ENCODE data around the gene PITRM1.

PITRM1 gene

GRCh38 chr10:3126249-3126648, 46.3 kb downstream of the PITRM1 start:
- Histone ChIP-seq H3K27me3 (ENCODE audit: low read depth, low read length) (no peaks in the 10 kb centered on the region), H3K27ac (ENCODE audit: low read length) (no peak overlapping the region), H3K36me3 (ENCODE audit: control insufficient read depth in 1 of 2, insufficient read depth in 2 of 2, low read length in 2 of 2) (peaks cover 6 to 27% of the 10 kb centered on the region in 2 donors), H3K4me1 (ENCODE audit: control insufficient read depth in 1 of 2, insufficient read depth in 2 of 2, low read length in 2 of 2) (peaks cover 0 to 7% of the 10 kb centered on the region in 2 donors), H3K4me3 (ENCODE audit: low read depth in 1 of 2, low read length in 2 of 2) (no peak overlapping the region), H3K9me3 (ENCODE audit: control insufficient read depth in 1 of 2, low read length in 2 of 2) (no peaks in the 10 kb centered on the region)

GRCh38 chr10:3125527-3126170, 46.9 kb downstream of the PITRM1 start:
- Histone ChIP-seq H3K27me3 (ENCODE audit: low read depth, low read length) (no peaks in the 10 kb centered on the region), H3K36me3 (ENCODE audit: control insufficient read depth in 1 of 2, insufficient read depth in 2 of 2, low read length in 2 of 2) (peaks cover 6 to 24% of the 10 kb centered on the region in 2 donors), H3K27ac (ENCODE audit: low read length) (no peak overlapping the region), H3K9me3 (ENCODE audit: control insufficient read depth in 1 of 2, low read length in 2 of 2) (no peaks in the 10 kb centered on the region), H3K4me3 (ENCODE audit: low read depth in 1 of 2, low read length in 2 of 2) (no peak overlapping the region), H3K4me1 (ENCODE audit: control insufficient read depth in 1 of 2, insufficient read depth in 2 of 2, low read length in 2 of 2) (peaks cover 0 to 7% of the 10 kb centered on the region in 2 donors)

GRCh38 chr10:3124412-3125175, 48.0 kb downstream of the PITRM1 start:
- Histone ChIP-seq H3K36me3 (ENCODE audit: control insufficient read depth in 1 of 2, insufficient read depth in 2 of 2, low read length in 2 of 2) (peaks cover 0 to 21% of the 10 kb centered on the region in 2 donors), H3K4me3 (ENCODE audit: low read depth in 1 of 2, low read length in 2 of 2) (no peak overlapping the region), H3K27ac (ENCODE audit: low read length) (no peak overlapping the region)

GRCh38 chr10:3123571-3124411, 48.8 kb downstream of the PITRM1 start:
- no peaks in the 10 kb centered on the region for H3K27me3 ChIP-seq (ENCODE audit: low read depth, low read length)
- no peak overlapping the region for H3K4me3 ChIP-seq (ENCODE audit: low read depth in 1 of 2, low read length in 2 of 2)
- H3K27ac ChIP-seq (ENCODE audit: low read length): no peak overlapping the region
- no peaks in the 10 kb centered on the region for H3K9me3 ChIP-seq (ENCODE audit: control insufficient read depth in 1 of 2, low read length in 2 of 2)
- peaks cover 0 to 7% of the 10 kb centered on the region in 2 donors for H3K4me1 ChIP-seq (ENCODE audit: control insufficient read depth in 1 of 2, insufficient read depth in 2 of 2, low read length in 2 of 2)
- peaks cover 0 to 25% of the 10 kb centered on the region in 2 donors for H3K36me3 ChIP-seq (ENCODE audit: control insufficient read depth in 1 of 2, insufficient read depth in 2 of 2, low read length in 2 of 2)

More at GRCh38 chr10:3124412-3125175, 48.0 kb downstream of the PITRM1 start:
- Histone ChIP-seq H3K9me3 (ENCODE audit: control insufficient read depth in 1 of 2, low read length in 2 of 2) (no peaks in the 10 kb centered on the region), H3K4me1 (ENCODE audit: control insufficient read depth in 1 of 2, insufficient read depth in 2 of 2, low read length in 2 of 2) (peaks cover 0 to 7% of the 10 kb centered on the region in 2 donors), H3K27me3 (ENCODE audit: low read depth, low read length) (no peaks in the 10 kb centered on the region)

GRCh38 chr10:3122486-3123205, 49.9 kb downstream of the PITRM1 start:
- Histone ChIP-seq H3K27ac (ENCODE audit: low read length) (no peak overlapping the region), H3K36me3 (ENCODE audit: control insufficient read depth in 1 of 2, insufficient read depth in 2 of 2, low read length in 2 of 2) (peaks cover 0 to 32% of the 10 kb centered on the region in 2 donors), H3K4me3 (ENCODE audit: low read depth in 1 of 2, low read length in 2 of 2) (no peak overlapping the region), H3K9me3 (ENCODE audit: control insufficient read depth in 1 of 2, low read length in 2 of 2) (no peaks in the 10 kb centered on the region), H3K4me1 (ENCODE audit: control insufficient read depth in 1 of 2, insufficient read depth in 2 of 2, low read length in 2 of 2) (peaks cover 0 to 7% of the 10 kb centered on the region in 2 donors), H3K27me3 (ENCODE audit: low read depth, low read length) (no peaks in the 10 kb centered on the region)

GRCh38 chr10:3122034-3122433, 50.5 kb downstream of the PITRM1 start:
- H3K4me1 ChIP-seq (ENCODE audit: control insufficient read depth in 1 of 2, insufficient read depth in 2 of 2, low read length in 2 of 2): peaks cover 0 to 7% of the 10 kb centered on the region in 2 donors
- H3K36me3 ChIP-seq (ENCODE audit: control insufficient read depth in 1 of 2, insufficient read depth in 2 of 2, low read length in 2 of 2): peaks cover 0 to 38% of the 10 kb centered on the region in 2 donors
- H3K27ac ChIP-seq (ENCODE audit: low read length): no peak overlapping the region
- no peaks in the 10 kb centered on the region for H3K9me3 ChIP-seq (ENCODE audit: control insufficient read depth in 1 of 2, low read length in 2 of 2)
- no peaks in the 10 kb centered on the region for H3K27me3 ChIP-seq (ENCODE audit: low read depth, low read length)
- H3K4me3 ChIP-seq (ENCODE audit: low read depth in 1 of 2, low read length in 2 of 2): no peak overlapping the region

- peaks cover 6 to 53% of the 10 kb centered on the region in 2 donors for H3K36me3 ChIP-seq (ENCODE audit: control insufficient read depth in 1 of 2, insufficient read depth in 2 of 2, low read length in 2 of 2)
- no peaks in the 10 kb centered on the region for H3K4me1 ChIP-seq (ENCODE audit: control insufficient read depth in 1 of 2, insufficient read depth in 2 of 2, low read length in 2 of 2)
- no peak overlapping the region for H3K27ac ChIP-seq (ENCODE audit: low read length)
- H3K9me3 ChIP-seq (ENCODE audit: control insufficient read depth in 1 of 2, low read length in 2 of 2): no peaks in the 10 kb centered on the region
- no peak overlapping the region for H3K4me3 ChIP-seq (ENCODE audit: low read depth in 1 of 2, low read length in 2 of 2)
- no peaks in the 10 kb centered on the region for H3K27me3 ChIP-seq (ENCODE audit: low read depth, low read length)
Measured at GRCh38 chr10:3119796-3120459, 52.7 kb downstream of the PITRM1 start.

GRCh38 chr10:3118641-3119091, 53.9 kb downstream of the PITRM1 start:
- Histone ChIP-seq H3K4me1 (ENCODE audit: control insufficient read depth in 1 of 2, insufficient read depth in 2 of 2, low read length in 2 of 2) (no peaks in the 10 kb centered on the region), H3K9me3 (ENCODE audit: control insufficient read depth in 1 of 2, low read length in 2 of 2) (no peaks in the 10 kb centered on the region), H3K36me3 (ENCODE audit: control insufficient read depth in 1 of 2, insufficient read depth in 2 of 2, low read length in 2 of 2) (peaks cover 8 to 54% of the 10 kb centered on the region in 2 donors), H3K27me3 (ENCODE audit: low read depth, low read length) (no peaks in the 10 kb centered on the region), H3K27ac (ENCODE audit: low read length) (no peak overlapping the region), H3K4me3 (ENCODE audit: low read depth in 1 of 2, low read length in 2 of 2) (no peak overlapping the region)

- peaks cover 10 to 54% of the 10 kb centered on the region in 2 donors for H3K36me3 ChIP-seq (ENCODE audit: control insufficient read depth in 1 of 2, insufficient read depth in 2 of 2, low read length in 2 of 2)
- H3K9me3 ChIP-seq (ENCODE audit: control insufficient read depth in 1 of 2, low read length in 2 of 2): no peaks in the 10 kb centered on the region
- H3K27me3 ChIP-seq (ENCODE audit: low read depth, low read length): no peaks in the 10 kb centered on the region
- no peak overlapping the region for H3K27ac ChIP-seq (ENCODE audit: low read length)
- no peak overlapping the region for H3K4me3 ChIP-seq (ENCODE audit: low read depth in 1 of 2, low read length in 2 of 2)
- H3K4me1 ChIP-seq (ENCODE audit: control insufficient read depth in 1 of 2, insufficient read depth in 2 of 2, low read length in 2 of 2): no peaks in the 10 kb centered on the region
Measured at GRCh38 chr10:3117486-3117885, 55.1 kb downstream of the PITRM1 start.

GRCh38 chr10:3116508-3117100, 56.0 kb downstream of the PITRM1 start:
- Histone ChIP-seq H3K9me3 (ENCODE audit: control insufficient read depth in 1 of 2, low read length in 2 of 2) (no peaks in the 10 kb centered on the region), H3K4me1 (ENCODE audit: control insufficient read depth in 1 of 2, insufficient read depth in 2 of 2, low read length in 2 of 2) (no peaks in the 10 kb centered on the region), H3K27ac (ENCODE audit: low read length) (no peak overlapping the region), H3K27me3 (ENCODE audit: low read depth, low read length) (no peaks in the 10 kb centered on the region), H3K36me3 (ENCODE audit: control insufficient read depth in 1 of 2, insufficient read depth in 2 of 2, low read length in 2 of 2) (peaks cover 13 to 50% of the 10 kb centered on the region in 2 donors), H3K4me3 (ENCODE audit: low read depth in 1 of 2, low read length in 2 of 2) (no peak overlapping the region)
